HG02973 (cell line): ENCODE data around the gene NCOA6.
"Not testable (repeated sequence)": the region's sequence is repeated elsewhere in the genome, so short reads cannot be mapped to it uniquely, and the experiment has no call there.

ENCODE experiments used
- ATAC-seq: cut with Tn5 transposase; IDR thresholded peaks from one replicate; pipeline ENCODE4 v1.9.1; 2021; ENCODE audit warnings: moderate library complexity; ENCODE audit not compliant: unreplicated experiment

NCOA6 gene

GRCh38 chr20:34831936-34832335, 6.5 kb upstream of the NCOA6 start:
- ATAC-seq: no peak

DNA sequence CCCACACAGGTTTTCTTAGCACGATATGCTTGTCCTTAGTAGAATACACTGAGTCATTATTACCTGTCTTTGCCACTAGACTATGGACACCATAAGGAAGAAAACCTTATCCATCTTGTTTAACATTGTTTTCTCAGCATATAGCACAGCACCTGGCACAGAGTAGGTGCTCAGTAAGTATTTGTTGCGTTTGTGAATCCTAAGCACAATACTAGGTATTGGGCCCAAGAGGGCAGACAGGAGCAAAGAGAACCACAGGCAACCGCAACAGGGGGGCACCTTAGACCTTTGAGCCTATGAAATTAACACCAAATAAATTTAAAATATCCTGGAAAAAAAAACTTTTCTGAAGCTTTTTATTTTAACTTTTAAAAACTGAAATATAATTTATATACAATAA, 3.7 kb upstream of the NCOA6 start:
- ATAC-seq: no peak

GRCh38 chr20:34824806-34825529, 483 bp downstream of the NCOA6 start:
- ATAC-seq: peak; percentile 58

DNA sequence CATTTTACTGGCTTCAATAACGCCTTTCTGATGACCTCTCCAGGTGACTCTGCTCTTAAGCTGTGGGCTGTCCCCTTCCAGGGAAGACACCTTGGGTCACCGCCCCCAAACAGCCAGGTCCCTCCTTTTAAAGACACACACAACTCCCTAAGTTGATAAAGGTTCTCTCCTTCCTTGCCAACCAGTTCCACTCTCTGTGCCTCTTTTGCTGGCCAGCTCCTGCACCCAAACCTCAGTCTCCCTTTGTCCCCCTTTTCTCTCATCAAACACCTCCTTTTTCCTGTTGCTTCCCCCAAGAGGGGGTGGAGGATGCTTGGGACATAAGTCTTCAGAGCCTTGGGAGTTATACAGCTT, 1.0 kb downstream of the NCOA6 start:
- ATAC-seq: peak; percentile 43

DNA sequence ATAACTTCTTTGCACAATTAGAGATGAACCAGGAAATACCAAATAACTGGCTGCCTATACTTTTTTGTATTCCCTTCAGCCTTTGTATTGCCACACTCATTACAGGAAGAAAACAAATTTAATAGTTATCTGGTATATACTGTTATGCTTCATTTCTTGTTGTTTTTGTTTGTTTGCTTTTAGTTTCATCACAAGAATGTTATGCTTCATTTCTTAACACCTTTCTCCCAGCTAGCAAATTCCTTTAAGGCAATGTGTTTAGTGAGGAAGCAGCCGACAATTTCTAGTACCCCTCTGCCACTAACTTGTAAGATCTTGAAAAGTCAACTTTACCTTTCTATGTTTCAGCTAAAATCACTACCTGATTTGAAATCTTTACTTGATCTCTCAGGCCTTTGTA, 1.4 kb downstream of the NCOA6 start:
- no peak for ATAC-seq

- ATAC-seq: no peak
These were observed 4.5 kb downstream of the NCOA6 start for GRCh38 chr20:34820805-34821578.

GRCh38 chr20:34817801-34818200, 7.7 kb downstream of the NCOA6 start:
- ATAC-seq: no peak

- no peak for ATAC-seq
These were observed 8.4 kb downstream of the NCOA6 start for GRCh38 chr20:34817072-34817471.

DNA sequence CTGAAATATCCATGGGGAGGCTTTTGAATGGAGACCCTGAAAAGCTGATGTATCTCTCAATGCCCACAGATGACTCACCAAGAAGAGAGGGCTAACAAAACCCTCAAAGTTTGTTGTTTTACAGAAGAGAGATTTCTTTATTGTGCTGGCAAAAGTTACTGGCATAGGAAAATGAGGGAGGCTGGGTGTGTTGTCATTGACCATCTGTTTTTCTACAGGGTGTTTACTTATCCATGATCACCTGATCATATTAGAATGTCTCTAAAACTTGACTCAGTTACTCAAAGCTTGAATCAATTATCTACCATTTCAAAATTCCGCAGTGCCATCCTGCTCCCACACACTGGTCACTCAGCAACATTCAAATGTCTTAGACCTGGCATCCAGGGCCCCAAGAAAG, 9.8 kb downstream of the NCOA6 start:
- no peak for ATAC-seq

GRCh38 chr20:34808583-34808982, 16.9 kb downstream of the NCOA6 start:
- no peak for ATAC-seq

GRCh38 chr20:34807944-34808465, 17.4 kb downstream of the NCOA6 start:
- not testable (repeated sequence) for ATAC-seq

DNA sequence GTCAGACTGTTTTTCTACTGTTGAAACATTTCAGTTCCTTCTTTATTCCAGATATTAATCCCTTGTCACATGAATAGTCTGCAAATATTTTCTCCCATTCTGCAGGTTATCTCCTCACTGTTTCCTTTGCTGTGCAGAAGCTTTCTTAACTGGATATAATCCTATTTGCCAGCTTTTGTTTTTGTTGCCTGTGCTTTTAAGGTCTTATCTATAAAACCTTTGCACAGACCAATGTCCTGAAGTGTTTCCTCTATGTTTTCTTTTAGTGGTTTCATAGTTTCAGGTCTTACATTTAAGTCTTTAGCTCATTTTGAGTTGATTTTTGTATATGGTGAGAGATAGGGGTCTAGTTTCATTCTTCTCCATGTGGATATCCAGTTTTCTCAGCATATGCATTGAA, 19.2 kb downstream of the NCOA6 start:
- no peak for ATAC-seq

GRCh38 chr20:34798871-34799270, 26.6 kb downstream of the NCOA6 start:
- no peak for ATAC-seq

DNA sequence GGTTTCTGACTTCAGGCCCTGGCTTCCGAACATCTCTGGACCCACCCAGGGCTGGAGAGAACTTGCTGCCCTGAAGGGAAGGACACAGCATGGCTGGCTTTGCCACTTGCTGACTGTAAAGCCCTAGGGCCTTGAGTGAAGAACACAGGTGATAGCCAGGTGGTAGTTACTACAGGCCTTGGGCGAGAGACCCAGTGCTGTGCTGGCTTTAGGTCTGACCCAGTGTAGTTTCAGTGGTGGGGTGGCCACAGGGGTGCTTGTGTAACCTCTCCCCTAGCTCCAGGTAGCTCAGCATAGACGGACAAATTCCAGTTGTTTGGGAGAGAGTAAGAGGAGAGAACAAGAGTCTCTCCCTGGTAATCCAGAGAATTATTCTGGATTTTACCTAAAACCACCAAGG, 27.1 kb downstream of the NCOA6 start:
- ATAC-seq: no peak

- ATAC-seq: no peak
These were observed 28.1 kb downstream of the NCOA6 start for GRCh38 chr20:34797012-34797995.

GRCh38 chr20:34794006-34794585, 31.4 kb downstream of the NCOA6 start:
- no peak for ATAC-seq

DNA sequence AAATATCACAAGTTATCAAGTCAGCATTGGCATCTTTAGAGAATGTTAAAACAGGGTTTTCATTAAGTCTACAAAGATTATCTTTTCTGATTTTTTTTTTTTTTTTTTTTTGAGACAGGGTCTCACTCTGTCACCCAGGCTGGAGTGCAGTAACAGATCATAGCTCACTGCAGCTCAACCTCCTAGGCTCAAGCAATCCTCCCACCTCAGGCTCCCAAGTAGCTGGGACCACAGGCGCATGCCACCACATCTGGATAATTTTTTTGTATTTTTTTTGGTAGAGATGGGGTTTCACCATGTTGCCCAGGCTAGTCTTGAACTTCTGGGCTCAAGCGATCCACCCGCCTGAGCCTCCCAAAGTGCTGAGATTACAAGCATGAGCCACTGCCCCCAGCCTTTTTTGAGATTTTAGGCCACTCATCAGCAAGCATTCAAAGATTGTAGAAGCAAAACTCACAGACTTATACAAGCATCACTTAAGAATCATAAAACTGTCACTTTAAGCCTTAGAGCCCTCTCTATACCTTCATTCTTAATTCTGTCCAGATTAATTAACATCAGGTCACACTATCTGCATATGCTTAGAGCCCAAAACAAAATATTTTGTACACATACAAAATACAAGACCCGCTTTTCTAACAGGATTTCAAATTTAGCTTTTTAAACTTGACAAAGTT, 32.6 kb downstream of the NCOA6 start:
- ATAC-seq: no peak

- ATAC-seq: no peak
These were observed 34.0 kb downstream of the NCOA6 start for GRCh38 chr20:34791289-34792020.

DNA sequence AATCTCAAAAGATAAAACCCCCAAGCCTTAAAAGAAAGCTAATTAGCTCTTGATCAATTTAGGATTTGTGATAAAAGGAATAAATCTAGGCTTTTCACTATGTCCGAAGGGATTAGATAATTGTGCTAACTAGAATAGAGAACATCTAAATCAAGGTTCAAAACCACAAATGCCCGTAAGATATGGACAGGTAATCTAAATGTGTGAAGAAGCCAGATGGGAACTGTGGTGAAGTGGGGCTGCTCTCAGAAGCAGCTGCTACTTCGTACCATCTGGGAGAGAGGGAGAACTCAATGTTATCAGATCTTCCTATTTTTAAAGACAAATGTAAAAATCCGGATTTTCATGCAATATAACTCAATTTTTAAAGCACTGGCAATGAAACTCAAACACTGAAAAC, 44.2 kb downstream of the NCOA6 start:
- ATAC-seq: no peak

DNA sequence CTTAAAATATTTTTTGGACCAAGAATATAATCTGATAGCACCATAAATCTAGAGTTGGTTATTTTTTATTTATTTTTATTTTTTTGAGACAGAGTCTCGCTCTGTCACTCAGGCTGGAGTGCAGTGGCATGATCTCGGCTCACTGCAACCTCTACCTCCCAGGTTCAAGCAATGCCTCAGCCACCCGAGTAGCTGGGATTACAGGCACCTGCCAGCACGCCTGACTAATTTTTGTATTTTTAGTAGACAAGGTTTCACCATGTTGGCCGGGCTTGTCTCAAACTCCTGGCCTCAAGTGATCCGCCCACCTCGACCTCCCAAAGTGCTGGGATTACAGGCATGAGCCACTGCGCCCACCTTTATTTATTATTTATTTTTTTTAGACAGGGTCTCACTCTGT, 45.2 kb downstream of the NCOA6 start:
- not testable (repeated sequence) for ATAC-seq
